HG02943 (cell line): ENCODE results near the gene ARRB1.
"Not testable (repeated sequence)": the region's sequence is repeated elsewhere in the genome, so short reads cannot be mapped to it uniquely, and the experiment has no call there.

Source experiments
- ATAC-seq: cut with Tn5 transposase; IDR thresholded peaks from one replicate; pipeline ENCODE4 v1.9.1; 2021; ENCODE audit warnings: mild to moderate bottlenecking, low read depth, moderate library complexity; ENCODE audit not compliant: unreplicated experiment

The ARRB1 gene

DNA sequence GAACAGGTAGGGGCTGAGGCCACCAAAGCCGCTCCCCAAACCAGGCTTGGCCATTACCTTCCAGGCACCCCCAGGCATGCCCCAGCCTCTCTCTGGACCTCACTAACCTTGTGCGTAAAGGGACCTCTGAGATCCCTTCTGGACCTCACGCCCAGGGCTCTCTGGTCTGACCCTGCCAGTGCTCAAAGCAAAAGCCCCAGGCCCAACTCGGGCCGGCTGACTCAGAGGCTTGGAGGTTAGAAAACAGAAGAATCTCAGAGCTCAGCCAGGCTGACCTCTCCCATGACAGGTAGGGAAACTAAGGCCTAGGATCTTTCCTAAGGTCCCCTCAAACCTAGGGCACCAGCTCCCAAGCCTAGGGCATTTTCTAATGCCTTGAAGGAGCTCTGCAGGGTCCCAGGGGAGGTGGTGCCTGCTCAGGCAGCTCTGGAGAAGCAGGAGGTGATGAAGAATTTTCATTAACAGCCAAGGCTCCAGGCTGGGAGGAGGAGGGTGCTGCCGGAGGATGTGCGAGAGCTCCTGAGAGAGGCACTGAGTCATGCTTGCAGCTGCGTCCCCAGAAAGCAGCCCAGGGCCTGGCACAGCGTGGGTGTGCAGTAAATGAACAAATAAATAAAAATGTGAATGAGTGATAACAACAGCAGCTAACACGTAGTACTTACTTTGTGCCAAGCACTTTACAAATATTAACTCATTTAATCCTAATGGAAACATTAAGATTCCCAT is 25.6 kb downstream of the ARRB1 start:
- ATAC-seq = no peak

DNA sequence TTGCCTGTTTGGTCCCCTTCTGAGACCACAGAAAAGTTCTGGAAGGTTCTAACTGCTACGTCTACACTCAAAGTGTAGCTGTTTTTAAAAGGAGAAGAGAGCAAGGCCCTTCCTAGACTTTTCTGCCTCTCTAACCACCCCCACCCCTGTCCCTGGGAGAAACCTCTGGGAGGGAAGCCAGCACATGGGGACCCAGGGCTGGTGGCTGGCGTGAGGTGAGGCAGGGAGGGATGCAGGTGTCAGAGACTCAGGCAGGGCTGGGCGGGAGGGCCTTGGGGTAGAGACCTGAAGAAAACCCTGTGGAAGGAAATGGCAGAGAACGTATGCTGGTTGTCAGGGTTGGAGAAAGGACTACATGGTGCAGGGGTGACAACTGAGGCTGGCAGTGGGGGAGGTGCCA is 26.7 kb downstream of the ARRB1 start:
- ATAC-seq = no peak

DNA sequence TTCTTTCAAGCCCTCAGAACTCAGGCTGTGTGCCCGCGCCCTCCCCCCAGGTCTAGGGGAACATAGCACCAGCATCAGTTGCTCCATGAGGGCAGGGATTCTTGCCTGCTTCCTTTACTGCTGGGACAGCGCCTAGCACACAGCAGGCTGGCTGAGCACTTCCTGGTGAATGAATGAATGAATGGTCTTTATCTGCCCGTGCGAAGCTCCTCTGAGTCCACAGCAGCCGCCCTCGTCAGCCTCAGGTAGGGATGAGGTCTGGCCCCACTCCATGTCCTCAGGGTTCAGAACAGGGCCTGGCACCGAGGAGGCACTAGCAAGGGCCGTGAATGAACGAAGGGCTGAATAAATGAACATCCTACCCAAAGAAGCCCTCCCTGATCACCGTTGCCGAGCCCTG is 27.3 kb downstream of the ARRB1 start:
- no peak for ATAC-seq

DNA sequence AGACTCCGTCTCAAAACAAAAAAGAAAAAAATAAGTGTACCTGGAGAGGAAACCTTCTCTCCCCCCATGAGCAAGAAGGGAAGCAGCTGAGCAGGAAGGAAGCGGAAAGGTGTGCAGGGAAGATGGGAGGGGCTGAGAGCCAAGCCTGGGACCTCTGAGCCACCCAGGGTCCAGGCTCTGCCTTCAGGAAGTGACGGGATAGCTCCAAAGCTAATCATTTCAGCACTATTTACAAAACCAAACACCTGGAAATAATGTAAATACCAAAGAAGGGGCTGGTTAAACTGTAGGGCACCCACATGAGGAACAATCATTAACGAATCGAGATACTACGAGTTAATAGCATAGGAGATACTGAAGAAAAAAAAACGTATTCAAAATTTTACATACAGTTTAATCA is 27.9 kb downstream of the ARRB1 start:
- no peak for ATAC-seq

DNA sequence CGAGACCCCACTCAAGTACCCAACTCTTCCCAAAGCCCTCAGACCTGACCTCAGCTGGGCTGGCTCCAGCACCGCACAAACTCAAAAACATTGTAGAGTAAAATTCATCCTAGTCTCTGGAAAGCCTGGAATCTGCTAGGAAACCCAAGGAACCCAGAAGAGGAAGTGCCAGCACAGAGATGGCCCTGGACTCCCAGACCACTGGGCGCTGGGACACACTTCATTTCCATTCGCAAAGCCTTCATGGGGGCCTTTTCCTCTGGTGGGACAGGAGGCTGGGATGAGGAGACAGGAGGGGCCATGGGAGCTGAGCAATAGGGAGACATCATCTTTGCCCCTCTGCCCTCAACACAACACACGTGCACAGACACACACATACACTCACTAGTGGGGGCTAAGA is 30.8 kb downstream of the ARRB1 start:
- ATAC-seq = no peak

DNA sequence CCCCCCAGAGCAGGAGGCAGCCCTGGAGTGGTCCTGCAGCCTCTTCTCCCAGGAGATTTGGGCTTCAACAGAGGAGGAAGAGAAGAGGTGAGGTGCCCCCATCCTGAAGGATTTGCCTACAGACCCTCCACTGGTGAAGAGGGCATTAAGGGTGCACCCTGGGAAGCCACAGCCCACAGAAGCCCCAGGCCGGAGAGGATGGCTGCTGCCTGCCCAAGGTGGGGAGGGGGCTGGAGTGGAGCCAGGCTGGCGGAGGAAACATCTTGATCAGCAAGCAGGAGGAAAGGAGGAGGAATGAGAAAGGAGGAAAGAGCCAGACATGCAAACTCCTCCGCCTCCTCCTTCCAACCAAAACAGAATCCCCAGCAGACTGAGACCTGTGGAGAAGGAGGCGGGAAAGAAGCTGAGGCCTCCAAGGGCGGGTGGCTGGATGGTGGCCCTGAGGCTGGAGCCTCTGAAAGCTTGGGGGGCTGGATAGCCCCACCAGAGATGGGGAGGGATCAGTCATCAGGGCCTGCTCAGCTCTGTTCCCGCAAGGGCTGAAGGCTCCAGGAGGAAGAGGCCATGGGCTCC is 31.3 kb downstream of the ARRB1 start:
- ATAC-seq = no peak

DNA sequence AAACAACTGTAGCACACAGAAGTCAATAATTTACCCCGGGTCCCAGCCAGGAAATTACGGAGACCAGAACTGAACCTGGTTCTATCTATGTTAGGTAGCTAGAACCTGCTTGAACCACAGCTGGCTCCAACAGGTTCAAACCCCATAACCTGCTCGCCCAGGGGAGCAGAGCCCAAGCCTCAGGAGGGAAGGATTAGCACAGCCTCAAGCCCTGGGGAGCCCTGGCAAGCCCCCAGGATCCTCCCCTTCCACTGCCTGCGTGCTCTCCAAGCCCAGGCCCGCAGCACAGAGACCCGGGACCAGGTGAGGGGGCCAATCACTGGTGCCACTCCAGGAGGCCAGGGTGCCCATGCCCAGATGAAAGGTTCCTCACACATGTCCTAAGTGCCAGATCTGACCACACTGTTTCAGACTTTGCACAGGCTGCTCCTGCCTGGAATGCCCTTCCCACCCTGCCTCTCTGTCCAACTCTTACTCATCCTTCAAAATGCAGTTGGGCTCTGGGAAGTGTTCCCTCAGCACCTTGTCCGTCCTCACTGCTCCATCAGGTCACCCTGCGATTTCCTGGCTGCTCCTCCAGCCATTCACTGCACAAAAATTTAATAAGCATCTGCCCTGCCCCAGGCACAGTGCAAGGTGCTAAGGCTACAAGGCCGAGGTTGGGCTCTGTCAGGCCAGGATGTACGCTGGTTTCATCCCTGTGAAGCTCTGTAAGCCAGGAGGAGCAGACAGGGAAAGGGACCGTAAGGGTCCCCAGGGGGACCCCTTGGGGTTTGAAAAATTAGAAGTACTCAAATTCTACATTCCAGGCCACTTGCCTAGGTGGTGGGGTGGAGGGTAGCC is 32.2 kb downstream of the ARRB1 start:
- ATAC-seq = no peak

DNA sequence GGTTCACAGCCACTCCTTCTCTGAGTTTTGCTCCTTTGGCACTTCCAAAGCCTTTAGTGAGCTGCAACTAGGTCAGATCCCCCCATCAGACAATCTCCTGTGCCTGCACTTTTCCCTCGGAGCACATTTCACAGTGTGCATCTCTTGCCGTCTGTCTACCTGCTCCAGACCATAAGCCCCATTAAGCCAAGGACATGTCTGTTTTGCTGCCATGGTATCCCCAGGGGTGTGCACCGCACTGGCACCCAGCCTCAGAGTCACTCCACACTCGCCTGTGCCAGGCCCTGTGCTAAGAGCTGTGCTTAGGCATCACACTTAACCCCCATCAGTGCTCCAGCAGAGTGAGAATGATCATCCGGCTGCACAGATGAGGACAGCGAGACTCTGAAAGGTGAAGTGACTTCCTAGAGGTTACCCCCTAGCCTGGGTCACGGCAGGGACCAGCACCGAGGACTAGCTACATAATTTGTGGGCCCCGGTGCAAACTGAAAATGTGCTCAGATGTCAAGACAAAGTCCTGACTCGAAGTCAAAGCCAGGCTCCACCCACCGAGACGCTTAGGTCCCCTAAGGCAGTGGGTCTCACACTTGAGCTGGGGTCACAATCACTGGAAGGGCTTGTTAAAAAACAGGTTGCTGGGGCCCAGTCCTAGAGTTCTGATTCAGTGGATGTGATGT is 33.9 kb downstream of the ARRB1 start:
- no peak for ATAC-seq

DNA sequence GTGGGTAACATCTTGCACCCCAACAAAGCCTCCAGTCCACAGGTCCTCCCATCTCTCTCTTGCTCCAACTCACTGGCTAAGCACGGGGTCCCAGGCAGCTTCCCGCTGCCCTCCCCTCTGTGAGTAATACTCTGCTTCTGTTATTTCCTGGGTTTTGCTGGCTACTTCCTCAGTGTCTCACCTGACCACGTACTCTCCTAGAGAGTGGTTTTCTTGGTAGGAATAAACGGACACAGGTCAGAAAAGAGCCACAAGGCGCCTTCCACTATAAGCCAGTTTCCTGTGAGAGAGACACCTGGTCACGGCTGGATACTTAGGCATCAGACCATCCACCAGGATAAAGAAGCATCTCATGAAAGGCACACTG is 36.0 kb downstream of the ARRB1 start:
- no peak for ATAC-seq

DNA sequence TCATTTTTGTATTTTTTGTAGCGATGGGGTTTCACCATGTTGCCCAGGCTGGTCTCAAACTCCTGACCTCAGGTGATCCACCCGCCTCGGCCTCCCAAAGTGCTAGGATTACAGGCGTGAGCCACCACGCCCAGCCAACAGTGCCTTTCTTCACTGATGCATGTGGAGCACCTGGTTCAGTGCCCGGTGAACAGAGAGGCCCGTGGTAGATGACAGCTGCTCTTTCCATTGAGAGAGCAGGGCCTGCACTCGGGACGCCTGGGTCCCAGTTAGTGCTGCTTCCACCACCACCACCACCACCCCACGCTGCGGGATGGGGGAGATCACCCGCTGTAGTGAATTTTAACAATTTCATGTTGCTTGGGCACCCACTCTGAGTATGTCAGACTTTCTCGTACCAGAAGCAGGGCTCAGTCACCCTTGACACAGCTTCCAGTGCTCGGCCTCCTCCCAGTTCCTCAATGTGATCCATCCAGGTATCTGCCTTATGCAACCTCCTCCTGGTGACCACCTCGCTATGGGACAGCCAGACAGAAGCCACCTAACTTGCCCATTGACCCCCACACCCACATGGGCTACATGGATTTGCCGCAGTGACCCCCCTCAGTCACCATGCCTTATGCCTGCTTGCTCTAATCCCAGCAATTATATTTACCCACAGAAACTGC is 36.6 kb downstream of the ARRB1 start:
- no peak for ATAC-seq

DNA sequence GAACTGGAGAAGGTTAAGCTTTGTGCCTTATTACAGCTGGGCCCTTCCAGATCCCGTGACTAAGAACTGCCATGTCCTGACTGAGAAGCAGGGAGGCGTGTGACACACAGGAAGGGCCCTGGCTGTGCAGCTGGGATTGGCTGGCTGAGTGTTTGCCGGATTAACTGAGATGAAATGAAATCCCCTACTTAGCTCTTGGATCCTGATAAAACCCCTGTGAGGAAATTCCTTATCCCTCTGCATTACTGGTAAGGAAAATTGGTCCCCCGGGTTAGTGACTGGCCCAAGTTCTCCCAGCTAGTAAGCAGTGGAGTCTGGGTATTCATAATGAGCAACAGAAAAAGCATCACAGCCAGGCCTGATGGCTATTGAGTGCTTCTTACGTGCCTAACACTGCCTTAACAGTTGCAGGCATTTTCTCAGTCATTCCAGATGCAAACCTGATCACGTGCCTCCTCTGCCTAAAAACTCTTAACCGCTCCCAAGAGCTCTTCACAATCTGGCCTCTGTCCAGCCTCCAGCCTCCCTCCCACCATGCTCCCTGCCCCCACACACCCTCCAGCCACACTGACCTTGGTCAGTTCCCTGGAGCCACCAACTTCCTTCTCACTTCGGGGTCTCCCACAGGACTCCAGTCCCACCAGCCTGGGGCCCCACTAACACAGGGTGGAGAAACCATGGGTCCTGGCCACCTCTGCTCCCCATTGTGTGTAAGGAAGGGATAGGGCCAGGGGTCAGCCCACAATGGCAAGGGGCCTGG is 37.8 kb downstream of the ARRB1 start:
- no peak for ATAC-seq

DNA sequence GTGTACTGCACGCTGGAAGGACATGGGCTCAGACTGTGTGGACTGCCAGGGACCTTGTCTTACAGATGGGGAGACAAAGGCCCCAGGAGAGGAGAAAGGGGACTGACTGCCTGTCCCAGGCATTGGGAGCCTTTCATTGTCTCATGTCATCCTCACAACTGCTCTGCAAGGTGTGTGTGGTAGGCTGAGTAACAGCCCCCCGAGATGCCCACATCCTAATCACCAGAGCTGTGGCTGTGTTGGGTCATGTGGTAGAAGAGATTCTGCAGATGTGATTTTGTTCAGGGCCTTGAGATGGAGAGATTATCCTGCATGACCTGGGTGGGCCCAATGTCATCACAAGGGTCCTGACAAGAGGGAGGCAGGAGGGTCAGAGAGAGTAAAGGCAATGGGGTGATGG is 39.1 kb downstream of the ARRB1 start:
- no peak for ATAC-seq

DNA sequence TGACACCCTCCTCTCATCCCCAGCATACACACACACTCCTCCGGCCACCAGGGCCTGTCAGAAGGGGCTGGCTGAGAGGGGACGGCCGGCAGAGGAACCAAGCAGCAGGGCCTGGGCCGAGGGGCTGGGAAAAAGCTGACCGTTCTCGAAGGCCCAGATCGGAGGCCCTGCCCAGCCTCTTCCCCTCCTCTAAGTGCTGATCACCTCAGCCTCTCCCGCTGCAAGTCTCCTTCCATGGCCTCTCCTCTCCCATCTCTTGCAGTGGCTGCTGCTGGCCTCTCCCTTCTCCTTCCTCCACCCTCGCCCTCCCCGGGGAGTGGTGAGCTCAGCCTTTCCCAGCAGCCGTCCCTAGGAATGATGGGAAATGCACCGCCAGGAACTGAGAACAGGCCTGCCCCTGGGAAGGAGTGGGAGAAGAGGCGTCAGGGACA is 39.6 kb downstream of the ARRB1 start:
- no peak for ATAC-seq

DNA sequence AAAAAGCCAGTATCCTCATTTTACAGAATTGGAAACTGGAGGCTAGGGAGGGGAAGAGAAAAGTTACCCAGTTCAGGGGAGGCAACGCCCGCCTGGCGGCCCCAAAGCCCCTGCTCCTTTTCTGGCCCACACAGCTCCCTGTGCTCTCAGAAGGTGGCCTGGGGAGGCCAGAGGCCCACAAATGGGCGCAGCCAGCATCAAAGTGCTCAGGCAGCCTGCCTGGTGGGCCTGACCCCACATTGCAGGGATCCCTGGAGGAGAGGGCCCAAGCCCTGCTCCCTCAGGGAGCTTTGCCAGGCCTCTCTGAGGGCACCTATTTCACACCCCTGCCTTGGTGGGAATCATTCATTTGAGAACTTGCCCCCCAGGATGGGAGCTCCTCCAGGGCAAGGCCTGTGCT is 42.5 kb downstream of the ARRB1 start:
- no peak for ATAC-seq

DNA sequence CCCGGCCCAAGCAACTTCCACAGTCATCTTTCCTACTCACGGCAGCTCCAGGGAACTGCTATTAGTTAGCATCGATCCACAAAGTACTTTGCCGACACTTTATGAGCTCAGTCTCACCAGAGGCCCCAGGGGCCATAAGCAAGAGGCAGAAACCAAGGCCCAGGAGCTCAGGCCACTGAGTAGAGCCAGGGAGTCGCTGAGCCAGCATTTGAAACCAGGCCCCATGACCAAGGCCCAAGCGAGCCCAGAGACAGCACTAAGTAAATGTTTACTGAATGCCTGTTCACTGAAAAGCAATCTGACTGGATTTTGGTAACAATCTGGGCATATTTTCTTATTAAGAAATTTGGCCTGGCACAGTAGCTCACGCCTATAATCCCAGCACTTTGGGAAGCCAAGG is 43.3 kb downstream of the ARRB1 start:
- ATAC-seq = no peak

DNA sequence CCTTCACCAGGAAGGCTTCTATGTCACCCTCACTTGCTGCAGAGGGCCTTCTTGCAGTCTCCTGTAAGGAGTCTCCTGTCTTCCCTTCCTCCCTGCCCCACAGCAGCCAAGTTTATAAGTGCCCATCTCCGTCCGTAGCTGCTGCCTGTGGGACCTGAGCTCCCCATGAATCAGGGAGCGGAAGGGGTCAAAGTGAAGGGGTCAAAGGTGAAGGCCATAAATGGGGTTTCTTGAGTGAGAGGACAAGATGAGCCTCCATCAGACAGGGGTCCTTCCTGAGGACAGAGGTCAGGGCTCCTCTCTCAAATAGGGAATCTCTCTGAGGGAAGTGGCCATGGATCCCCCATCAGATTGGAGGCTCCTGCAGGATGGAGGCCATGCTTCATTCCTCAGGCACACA is 44.4 kb downstream of the ARRB1 start:
- ATAC-seq = no peak

DNA sequence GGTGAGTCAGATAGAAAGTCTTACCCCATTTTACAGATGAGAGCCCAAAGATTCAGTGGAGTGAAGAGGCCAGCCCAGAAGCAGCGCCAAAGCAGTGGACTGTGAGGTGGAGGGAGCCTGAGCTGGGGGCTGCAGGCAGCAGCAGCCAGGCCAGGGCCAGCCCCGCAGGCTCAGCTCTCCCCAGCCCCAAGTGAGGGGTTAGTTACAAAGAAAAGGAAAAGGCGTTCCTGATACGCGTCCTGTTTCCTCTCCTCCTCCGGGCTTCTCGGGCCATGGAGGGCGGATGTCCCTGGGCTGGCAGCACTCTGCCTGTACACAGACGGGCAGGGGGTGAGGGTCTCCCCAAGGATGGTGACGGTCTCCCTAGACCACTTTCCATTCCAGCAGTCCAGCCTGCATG is 44.9 kb downstream of the ARRB1 start:
- no peak for ATAC-seq

DNA sequence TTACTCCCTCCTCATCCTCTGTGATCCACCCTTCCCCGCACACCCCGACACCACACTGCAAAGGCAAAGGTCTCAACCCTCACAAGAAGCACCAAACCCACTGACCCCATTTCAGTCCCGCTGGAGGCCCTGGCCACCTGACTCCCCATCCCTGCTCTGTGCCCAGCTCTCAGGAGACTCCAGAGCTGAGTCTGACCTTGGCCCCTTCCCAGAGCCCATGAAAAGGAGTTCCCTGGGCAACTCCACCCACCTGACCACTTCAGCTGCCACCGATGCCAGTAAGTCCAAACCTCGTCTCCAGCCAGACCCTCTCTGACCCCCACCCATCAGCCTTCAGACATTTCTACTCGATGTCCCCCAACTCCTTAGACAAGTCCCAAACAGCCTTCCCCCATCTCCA is 45.5 kb downstream of the ARRB1 start:
- no peak for ATAC-seq

DNA sequence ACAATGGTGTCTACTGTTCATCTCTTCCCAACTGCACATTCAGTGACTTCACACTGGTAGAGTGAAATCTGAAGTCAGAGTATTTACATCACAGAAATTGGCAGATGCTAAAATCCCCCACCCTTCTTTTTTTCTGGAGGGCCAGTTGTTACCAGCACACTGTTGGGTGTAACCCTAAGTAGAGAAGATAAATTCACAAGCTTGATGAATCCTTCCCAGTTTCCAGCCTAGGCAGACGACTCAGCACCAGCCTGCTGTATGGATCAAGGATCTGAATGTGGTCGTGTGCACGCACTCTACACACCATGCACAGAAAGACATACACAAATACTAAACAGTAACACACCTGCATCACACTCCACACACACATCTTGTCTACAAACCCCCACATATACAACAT is 46.0 kb downstream of the ARRB1 start:
- no peak for ATAC-seq

DNA sequence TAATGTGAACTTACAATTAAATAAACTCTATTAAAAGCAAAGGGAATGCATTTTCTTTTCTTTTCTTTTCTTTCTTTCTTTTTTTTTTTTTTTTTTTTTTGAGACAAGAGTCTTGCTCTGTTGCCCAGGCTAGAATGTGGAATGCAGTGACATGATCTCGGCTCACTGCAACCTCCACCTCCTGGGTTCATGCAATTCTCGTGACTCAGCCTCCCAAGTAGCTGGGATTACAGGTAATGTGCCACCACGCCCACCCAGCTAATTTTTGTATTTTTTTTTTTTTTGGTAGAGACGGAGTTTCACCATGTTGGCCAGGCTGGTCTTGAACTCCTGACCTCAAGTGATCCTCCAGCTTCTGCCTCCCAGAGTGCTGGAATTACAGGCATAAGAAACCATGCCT is 46.5 kb downstream of the ARRB1 start:
- ATAC-seq = not testable (repeated sequence)
